GM12878 (cell line): ENCODE results near the gene SLC6A1. TPM values are rescaled to one million over a fixed set of nuclear protein-coding genes. Genes with fewer than 3 reads are reported as not detected.

Experiments
- ATAC-seq: fragments of 200-7000 bp; cut with Tn5 transposase; 3 replicates; pipeline ENCODE4 v1.9.1; 2020; ENCODE audit warnings: mild to moderate bottlenecking, moderate library complexity
- BruUV-seq: library from RNA; stranded (reverse); fragments of 400-500 nt; replicated peaks from 2 replicates; lab custom pipeline; 2021; lab: Mats Ljungman, UMichigan
- CTCF ChIA-PET: fragments of 300-600 bp; sonication (Branson Sonifier 250); formaldehyde crosslinking; extraction: SDS; loops from one replicate; lab custom pipeline; 2021; ENCODE audit warnings: inconsistent platforms; lab: Yijun Ruan, JAX
- POLR2A ChIA-PET: fragments of 350-600 bp; formaldehyde crosslinking; extraction: SDS; loops from one replicate; lab custom pipeline; 2021; ENCODE audit warnings: inconsistent platforms; lab: Charles Lee
- RAD21 ChIA-PET: fragments of 300-600 bp; sonication (Branson Sonifier 250); formaldehyde crosslinking; loops from one replicate; lab custom pipeline; 2023; ENCODE audit warnings: antibody characterized with exemption; ENCODE audit not compliant: unreplicated experiment; lab: Charles Lee
- SMC1A ChIA-PET: fragments of 300-600 bp; sonication (Branson Sonifier 250); formaldehyde crosslinking; loops from one replicate; lab custom pipeline; 2023; ENCODE audit not compliant: unreplicated experiment, uncharacterized antibody; lab: Charles Lee
- DNase-seq: peaks from one replicate; pipeline ENCODE4 v3.0.0-alpha.2; 2011; ENCODE audit warnings: low read depth, low spot score
- FAIRE-seq: peaks from 3 replicates; lab custom pipeline; 2011; peaks lifted over from hg19 to GRCh38; lab: Jason Lieb, UNC
- H2AFZ ChIP-seq: 2 replicates; pipeline ENCODE4 v1.6.0; 2011; ENCODE audit warnings: low read depth, low read length, control low read depth; ENCODE audit not compliant: control insufficient read depth
- H3K27ac ChIP-seq: 2 replicates; pipeline ENCODE4 v1.5.1; 2011; ENCODE audit warnings: control low read depth; ENCODE audit not compliant: control insufficient read depth, insufficient read depth
- H3K27me3 ChIP-seq, 2 experiments: replicated peaks in 1 of 2; 2 replicates each; pipeline versions ENCODE4 v1.6.0 to v1.6.1; 2011; ENCODE audit warnings: low read length in 1 of 2; ENCODE audit not compliant: control insufficient read depth in 2 of 2, insufficient read depth in 2 of 2
- H3K36me3 ChIP-seq, 2 experiments: 2 replicates each; pipeline ENCODE4 v1.5.1; 2011; ENCODE audit warnings: low read length in 1 of 2; ENCODE audit not compliant: control insufficient read depth in 2 of 2, insufficient read depth in 2 of 2
- H3K4me1 ChIP-seq: 2 replicates; pipeline ENCODE4 v1.6.1; 2011; ENCODE audit warnings: mild to moderate bottlenecking, low read length, moderate library complexity, mixed read lengths; ENCODE audit not compliant: control insufficient read depth, insufficient read depth
- H3K4me2 ChIP-seq: 2 replicates; pipeline ENCODE4 v1.6.0; 2011; ENCODE audit warnings: control low read depth; ENCODE audit not compliant: control insufficient read depth, insufficient read depth
- H3K4me3 ChIP-seq: fragments of 200-600 bp; sonication (generic); 2 replicates; pipeline ENCODE4 v1.5.1; 2016
- H3K79me2 ChIP-seq: 2 replicates; pipeline ENCODE4 v1.6.0; 2011; ENCODE audit warnings: low read length; ENCODE audit not compliant: control insufficient read depth, insufficient read depth
- H3K9ac ChIP-seq: 2 replicates; pipeline ENCODE4 v1.8.0; 2011; ENCODE audit warnings: low read length, control low read depth, mixed read lengths; ENCODE audit not compliant: control insufficient read depth, insufficient read depth
- H3K9me3 ChIP-seq: replicated peaks from 3 replicates; pipeline ENCODE4 v1.5.1; 2011; ENCODE audit warnings: mild to moderate bottlenecking, low read length; ENCODE audit not compliant: control insufficient read depth, insufficient read depth
- H4K20me1 ChIP-seq: 2 replicates; pipeline ENCODE4 v1.6.0; 2011; ENCODE audit not compliant: control insufficient read depth, insufficient read depth
- EZH2 ChIP-seq: IDR thresholded peaks from 2 replicates; pipeline ENCODE4 v1.6.1; 2012; ENCODE audit warnings: low read depth, mild to moderate bottlenecking, control low read depth, inconsistent platforms, low read length, borderline replicate concordance; ENCODE audit not compliant: control insufficient read depth
- HDAC2 ChIP-seq: fragments of 200-600 bp; sonication (generic); IDR thresholded peaks from 2 replicates; pipeline ENCODE4 v1.6.1; 2017
- MTA2 ChIP-seq: fragments of 450-650 bp; IDR thresholded peaks from 2 replicates; pipeline ENCODE4 v1.6.1; 2016; ENCODE audit warnings: low read depth, mild to moderate bottlenecking, moderate library complexity
- SMAD5 ChIP-seq: IDR thresholded peaks from 2 replicates; pipeline ENCODE4 v1.6.1; 2016; ENCODE audit warnings: antibody characterized with exemption, low read depth
- STAT3 ChIP-seq: IDR thresholded peaks from 2 replicates; pipeline ENCODE4 v1.6.1; 2011; ENCODE audit warnings: low read depth, low read length, improper control_type of control experiment
- WGBS: methylation state at CpG from one replicate; pipeline ENCODE4 v1.1.6; 2016; ENCODE audit warnings: low lambda C conversion rate; ENCODE audit not compliant: insufficient replicate concordance, insufficient coverage; ENCODE audit errors: missing lambda C conversion rate; 5-methylcytosine and 5-hydroxymethylcytosine counted together
- in situ Hi-C: fragments of 300-500 bp; cut with MboI; formaldehyde crosslinking; loops from 9 replicates; pipeline ENCODE4 v1.14.3; 2018; ENCODE audit warnings: mixed read lengths
- intact Hi-C: fragments of 100-400 bp; cut with micrococcal nuclease; formaldehyde crosslinking; loops from one replicate; pipeline ENCODE4 v1.14.2; 2022; ENCODE audit not compliant: unreplicated experiment
- polyA plus RNA-seq, 11 experiments: library from polyadenylated mRNA; depleted of rRNA in 4 of 11; unstranded in 6 of 11; stranded (reverse) in 5 of 11; fragments of >200 nt; fragmentation: Nextera tagmentation in 4 of 11; fragmentation: Illumina TruSeq in 1 of 11; extraction: Ambion mirVana in 4 of 11; extraction: Trizol in 1 of 11; gene quantifications; 1 replicate in 1 of 11; 2 replicates in 10 of 11; pipeline versions ENCODE4 v1.2.1 to v1.2.3, GENCODE V29; 2011 to 2016; ENCODE audit warnings: inconsistent platforms in 2 of 11, missing spikeins in 2 of 11, low read depth in 1 of 11
- total RNA-seq, 4 experiments: library from RNA; depleted of rRNA in 3 of 4; stranded (reverse); fragments of >200 nt in 3 of 4; fragmentation: Illumina TruSeq in 1 of 4; extraction: Trizol in 1 of 4; gene quantifications; 2 replicates each; pipeline versions ENCODE4 v1.2.1 to v1.2.3, GENCODE V29; 2013 to 2021
- TF ChIP-seq, protein P1 (sequence below): fragments of 450-650 bp; IDR thresholded peaks from 2 replicates; pipeline ENCODE4 v1.6.1; 2017; ENCODE audit warnings: antibody characterized with exemption, mild to moderate bottlenecking, moderate library complexity
- TF ChIP-seq, protein P2 (sequence below): fragments of 150-350 bp; IDR thresholded peaks from 2 replicates; pipeline ENCODE4 v1.6.1; 2016; ENCODE audit warnings: low read depth, low read length
- TF ChIP-seq, protein P3 (sequence below), 3 experiments: IDR thresholded peaks in 2 of 3; conservative IDR thresholded peaks in 1 of 3; 2 replicates each; pipeline ENCODE4 v1.5.1; 2011; ENCODE audit warnings: low read depth in 3 of 3, low read length in 3 of 3, mild to moderate bottlenecking in 3 of 3, control low read depth in 2 of 3, moderate library complexity in 2 of 3, inconsistent platforms in 1 of 3, mixed read lengths in 1 of 3; ENCODE audit not compliant: control insufficient read depth in 2 of 3, insufficient read depth in 1 of 3; ENCODE audit errors: extremely low read depth in 1 of 3

Gene SLC6A1
- total and polyA plus RNA-seq, 10 of the 15 experiments (the other 5 are each of a cell fraction or from before 2014, with no cell fraction given), result not detected

GRCh38 chr3:10992943-10993728 lies 588 bp downstream of the SLC6A1 start:
- H4K20me1 ChIP-seq, result no peaks in the 10 kb centered on the region
- in situ Hi-C loops, result no loop called here
- RAD21 ChIA-PET, result no interaction called here
- 33% methylated on average over 66 of the region's 69 CpGs for WGBS
- TF ChIP-seq, protein P1, sequence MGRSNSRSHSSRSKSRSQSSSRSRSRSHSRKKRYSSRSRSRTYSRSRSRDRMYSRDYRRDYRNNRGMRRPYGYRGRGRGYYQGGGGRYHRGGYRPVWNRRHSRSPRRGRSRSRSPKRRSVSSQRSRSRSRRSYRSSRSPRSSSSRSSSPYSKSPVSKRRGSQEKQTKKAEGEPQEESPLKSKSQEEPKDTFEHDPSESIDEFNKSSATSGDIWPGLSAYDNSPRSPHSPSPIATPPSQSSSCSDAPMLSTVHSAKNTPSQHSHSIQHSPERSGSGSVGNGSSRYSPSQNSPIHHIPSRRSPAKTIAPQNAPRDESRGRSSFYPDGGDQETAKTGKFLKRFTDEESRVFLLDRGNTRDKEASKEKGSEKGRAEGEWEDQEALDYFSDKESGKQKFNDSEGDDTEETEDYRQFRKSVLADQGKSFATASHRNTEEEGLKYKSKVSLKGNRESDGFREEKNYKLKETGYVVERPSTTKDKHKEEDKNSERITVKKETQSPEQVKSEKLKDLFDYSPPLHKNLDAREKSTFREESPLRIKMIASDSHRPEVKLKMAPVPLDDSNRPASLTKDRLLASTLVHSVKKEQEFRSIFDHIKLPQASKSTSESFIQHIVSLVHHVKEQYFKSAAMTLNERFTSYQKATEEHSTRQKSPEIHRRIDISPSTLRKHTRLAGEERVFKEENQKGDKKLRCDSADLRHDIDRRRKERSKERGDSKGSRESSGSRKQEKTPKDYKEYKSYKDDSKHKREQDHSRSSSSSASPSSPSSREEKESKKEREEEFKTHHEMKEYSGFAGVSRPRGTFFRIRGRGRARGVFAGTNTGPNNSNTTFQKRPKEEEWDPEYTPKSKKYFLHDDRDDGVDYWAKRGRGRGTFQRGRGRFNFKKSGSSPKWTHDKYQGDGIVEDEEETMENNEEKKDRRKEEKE, result no peak
- TF ChIP-seq, protein P2, sequence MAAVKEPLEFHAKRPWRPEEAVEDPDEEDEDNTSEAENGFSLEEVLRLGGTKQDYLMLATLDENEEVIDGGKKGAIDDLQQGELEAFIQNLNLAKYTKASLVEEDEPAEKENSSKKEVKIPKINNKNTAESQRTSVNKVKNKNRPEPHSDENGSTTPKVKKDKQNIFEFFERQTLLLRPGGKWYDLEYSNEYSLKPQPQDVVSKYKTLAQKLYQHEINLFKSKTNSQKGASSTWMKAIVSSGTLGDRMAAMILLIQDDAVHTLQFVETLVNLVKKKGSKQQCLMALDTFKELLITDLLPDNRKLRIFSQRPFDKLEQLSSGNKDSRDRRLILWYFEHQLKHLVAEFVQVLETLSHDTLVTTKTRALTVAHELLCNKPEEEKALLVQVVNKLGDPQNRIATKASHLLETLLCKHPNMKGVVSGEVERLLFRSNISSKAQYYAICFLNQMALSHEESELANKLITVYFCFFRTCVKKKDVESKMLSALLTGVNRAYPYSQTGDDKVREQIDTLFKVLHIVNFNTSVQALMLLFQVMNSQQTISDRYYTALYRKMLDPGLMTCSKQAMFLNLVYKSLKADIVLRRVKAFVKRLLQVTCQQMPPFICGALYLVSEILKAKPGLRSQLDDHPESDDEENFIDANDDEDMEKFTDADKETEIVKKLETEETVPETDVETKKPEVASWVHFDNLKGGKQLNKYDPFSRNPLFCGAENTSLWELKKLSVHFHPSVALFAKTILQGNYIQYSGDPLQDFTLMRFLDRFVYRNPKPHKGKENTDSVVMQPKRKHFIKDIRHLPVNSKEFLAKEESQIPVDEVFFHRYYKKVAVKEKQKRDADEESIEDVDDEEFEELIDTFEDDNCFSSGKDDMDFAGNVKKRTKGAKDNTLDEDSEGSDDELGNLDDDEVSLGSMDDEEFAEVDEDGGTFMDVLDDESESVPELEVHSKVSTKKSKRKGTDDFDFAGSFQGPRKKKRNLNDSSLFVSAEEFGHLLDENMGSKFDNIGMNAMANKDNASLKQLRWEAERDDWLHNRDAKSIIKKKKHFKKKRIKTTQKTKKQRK, result no peak
- TF ChIP-seq, protein P3, sequence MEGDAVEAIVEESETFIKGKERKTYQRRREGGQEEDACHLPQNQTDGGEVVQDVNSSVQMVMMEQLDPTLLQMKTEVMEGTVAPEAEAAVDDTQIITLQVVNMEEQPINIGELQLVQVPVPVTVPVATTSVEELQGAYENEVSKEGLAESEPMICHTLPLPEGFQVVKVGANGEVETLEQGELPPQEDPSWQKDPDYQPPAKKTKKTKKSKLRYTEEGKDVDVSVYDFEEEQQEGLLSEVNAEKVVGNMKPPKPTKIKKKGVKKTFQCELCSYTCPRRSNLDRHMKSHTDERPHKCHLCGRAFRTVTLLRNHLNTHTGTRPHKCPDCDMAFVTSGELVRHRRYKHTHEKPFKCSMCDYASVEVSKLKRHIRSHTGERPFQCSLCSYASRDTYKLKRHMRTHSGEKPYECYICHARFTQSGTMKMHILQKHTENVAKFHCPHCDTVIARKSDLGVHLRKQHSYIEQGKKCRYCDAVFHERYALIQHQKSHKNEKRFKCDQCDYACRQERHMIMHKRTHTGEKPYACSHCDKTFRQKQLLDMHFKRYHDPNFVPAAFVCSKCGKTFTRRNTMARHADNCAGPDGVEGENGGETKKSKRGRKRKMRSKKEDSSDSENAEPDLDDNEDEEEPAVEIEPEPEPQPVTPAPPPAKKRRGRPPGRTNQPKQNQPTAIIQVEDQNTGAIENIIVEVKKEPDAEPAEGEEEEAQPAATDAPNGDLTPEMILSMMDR (IDR thresholded peaks at IDR 0.05 in 2 of 3, conservative IDR thresholded peaks at IDR 0.05 in 1 of 3; ENCODE audit: control insufficient read depth in 2 of 3, extremely low read depth in 1 of 3, insufficient read depth in 1 of 3, low read depth in 3 of 3, low read length in 3 of 3), result no peak
- no peak for TF ChIP-seq MTA2
- no peak for TF ChIP-seq STAT3
- TF ChIP-seq SMAD5, result no peak
- TF ChIP-seq EZH2, result no peak
- no peak for TF ChIP-seq HDAC2
- TF ChIP-seq, all 136 proteins: peak for 0
- Histone ChIP-seq H3K4me2 (no peak overlapping the region), H2AFZ (no peak overlapping the region), H3K79me2 (no peaks in the 10 kb centered on the region), H3K36me3 (no peaks in the 10 kb centered on the region), H3K27ac (no peak overlapping the region), H3K4me1 (no peaks in the 10 kb centered on the region), H3K9ac (no peak overlapping the region), H3K9me3 (no peaks in the 10 kb centered on the region), H3K27me3 (peaks cover 1 to 3% of the 10 kb centered on the region in 2 experiments; a peak in 3 of 4 replicates), H3K4me3 (no peak overlapping the region)
- POLR2A ChIA-PET, result no interaction called here
- DNase-seq (no peak), FAIRE-seq (no peak), ATAC-seq (no peak)
- SMC1A ChIA-PET, result no interaction called here
- CTCF ChIA-PET, result no interaction called here
- BruUV-seq, result no TSS peak
- intact Hi-C loops, result no loop called here
